SH-SY5Y (cell line): Measurements from ENCODE around the gene KIAA1217.

Source experiments
- GATA2 ChIP-seq: IDR thresholded peaks from 2 replicates; pipeline ENCODE4 v1.6.1; 2011; ENCODE audit warnings: mild to moderate bottlenecking, low read depth, low read length
- GATA3 ChIP-seq: IDR thresholded peaks from 2 replicates; pipeline ENCODE4 v1.6.1; 2011; ENCODE audit warnings: low read depth, mild to moderate bottlenecking, low read length, moderate library complexity

DNA sequence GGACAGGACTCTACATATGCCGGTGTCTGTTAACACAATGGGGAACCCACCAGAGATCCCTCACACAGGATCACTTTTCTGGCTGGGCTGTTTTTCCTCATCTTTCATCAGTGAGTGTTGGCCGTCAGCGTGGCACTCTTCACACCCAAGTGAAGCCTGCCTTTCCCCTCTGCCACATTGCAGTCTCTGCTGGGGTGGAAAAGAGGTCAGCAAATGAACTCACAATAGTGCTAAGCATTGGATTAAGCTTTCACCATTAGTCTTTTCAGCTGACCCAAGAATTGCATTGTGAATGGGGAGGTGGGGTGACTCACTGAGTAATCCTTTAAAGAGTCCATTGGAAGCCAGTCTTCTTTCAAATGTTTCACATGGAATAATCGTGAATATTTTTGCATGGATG, 143.0 kb downstream of the KIAA1217 start:
- no peak for TF ChIP-seq GATA2
- no peak for TF ChIP-seq GATA3
